Stomach (tissue), 4 donors: ENCODE measurements around the gene C5orf63.

Experiments
- EP300 ChIP-seq: sonication (generic); formaldehyde crosslinking; IDR thresholded peaks from one replicate; pipeline ENCODE4 v1.6.1; 2017; ENCODE audit warnings: antibody characterized with exemption
- POLR2A ChIP-seq, 4 donors: fragments of 450-650 bp; IDR thresholded peaks; one replicate each; pipeline ENCODE4 v1.6.1; 2016; ENCODE audit warnings: antibody characterized with exemption in 4 of 4, control low read depth in 2 of 4, mild to moderate bottlenecking in 1 of 4, moderate library complexity in 1 of 4
- POLR2AphosphoS5 ChIP-seq, 3 donors: sonication (generic); formaldehyde crosslinking; IDR thresholded peaks; one replicate each; pipeline ENCODE4 v1.6.1; 2016; ENCODE audit warnings: antibody characterized with exemption in 3 of 3
- TF ChIP-seq, protein P1 (sequence below), 7 experiments: fragments of 450-650 bp in 4 of 7; fragments of 200-600 bp in 3 of 7; sonication (generic) in 3 of 7; IDR thresholded peaks; one replicate each; pipeline ENCODE4 v1.5.1; 2016 to 2019; ENCODE audit warnings: antibody characterized with exemption in 7 of 7, control low read depth in 2 of 7, mild to moderate bottlenecking in 1 of 7

- TF ChIP-seq, protein P1, sequence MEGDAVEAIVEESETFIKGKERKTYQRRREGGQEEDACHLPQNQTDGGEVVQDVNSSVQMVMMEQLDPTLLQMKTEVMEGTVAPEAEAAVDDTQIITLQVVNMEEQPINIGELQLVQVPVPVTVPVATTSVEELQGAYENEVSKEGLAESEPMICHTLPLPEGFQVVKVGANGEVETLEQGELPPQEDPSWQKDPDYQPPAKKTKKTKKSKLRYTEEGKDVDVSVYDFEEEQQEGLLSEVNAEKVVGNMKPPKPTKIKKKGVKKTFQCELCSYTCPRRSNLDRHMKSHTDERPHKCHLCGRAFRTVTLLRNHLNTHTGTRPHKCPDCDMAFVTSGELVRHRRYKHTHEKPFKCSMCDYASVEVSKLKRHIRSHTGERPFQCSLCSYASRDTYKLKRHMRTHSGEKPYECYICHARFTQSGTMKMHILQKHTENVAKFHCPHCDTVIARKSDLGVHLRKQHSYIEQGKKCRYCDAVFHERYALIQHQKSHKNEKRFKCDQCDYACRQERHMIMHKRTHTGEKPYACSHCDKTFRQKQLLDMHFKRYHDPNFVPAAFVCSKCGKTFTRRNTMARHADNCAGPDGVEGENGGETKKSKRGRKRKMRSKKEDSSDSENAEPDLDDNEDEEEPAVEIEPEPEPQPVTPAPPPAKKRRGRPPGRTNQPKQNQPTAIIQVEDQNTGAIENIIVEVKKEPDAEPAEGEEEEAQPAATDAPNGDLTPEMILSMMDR (IDR thresholded peaks at IDR 0.05), result no peak
- TF ChIP-seq POLR2A (IDR thresholded peaks at IDR 0.05) (no peak), EP300 (no peak), POLR2AphosphoS5 (IDR thresholded peaks at IDR 0.05) (no peak)
These were observed 50.5 kb downstream of the C5orf63 start for GRCh38 chr5:127022846-127023245.
